GM12873 (cell line): ENCODE data around the gene STPG4.

Source experiments
- TF ChIP-seq, protein P1 (sequence below): IDR thresholded peaks from 2 replicates; pipeline ENCODE4 v1.5.1; 2012; ENCODE audit warnings: low read depth, mild to moderate bottlenecking, moderate library complexity, low read length, control low read depth; ENCODE audit not compliant: insufficient read depth; ENCODE audit errors: missing control alignments

Gene STPG4

DNA sequence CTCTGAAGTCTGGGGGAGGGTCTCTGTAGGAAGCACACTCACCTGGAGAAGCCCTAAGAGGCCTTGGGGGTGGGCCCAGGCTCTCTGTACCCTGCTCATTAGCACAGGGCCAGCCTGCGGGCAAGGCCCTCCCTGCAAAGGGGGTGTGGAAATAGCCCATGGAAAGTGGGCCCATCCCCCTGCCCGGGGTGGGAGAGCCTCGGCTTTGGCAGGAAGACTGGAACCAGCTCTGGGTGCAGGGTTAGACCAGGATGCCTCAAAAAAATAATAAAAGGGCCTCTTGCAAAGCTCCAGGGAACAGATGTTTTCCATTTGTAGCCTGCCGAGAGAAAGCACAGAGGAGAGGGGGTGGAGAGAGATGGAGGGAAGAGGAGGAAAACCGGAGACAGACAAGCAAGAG is 98.7 kb downstream of the STPG4 start:
- TF ChIP-seq, protein P1, sequence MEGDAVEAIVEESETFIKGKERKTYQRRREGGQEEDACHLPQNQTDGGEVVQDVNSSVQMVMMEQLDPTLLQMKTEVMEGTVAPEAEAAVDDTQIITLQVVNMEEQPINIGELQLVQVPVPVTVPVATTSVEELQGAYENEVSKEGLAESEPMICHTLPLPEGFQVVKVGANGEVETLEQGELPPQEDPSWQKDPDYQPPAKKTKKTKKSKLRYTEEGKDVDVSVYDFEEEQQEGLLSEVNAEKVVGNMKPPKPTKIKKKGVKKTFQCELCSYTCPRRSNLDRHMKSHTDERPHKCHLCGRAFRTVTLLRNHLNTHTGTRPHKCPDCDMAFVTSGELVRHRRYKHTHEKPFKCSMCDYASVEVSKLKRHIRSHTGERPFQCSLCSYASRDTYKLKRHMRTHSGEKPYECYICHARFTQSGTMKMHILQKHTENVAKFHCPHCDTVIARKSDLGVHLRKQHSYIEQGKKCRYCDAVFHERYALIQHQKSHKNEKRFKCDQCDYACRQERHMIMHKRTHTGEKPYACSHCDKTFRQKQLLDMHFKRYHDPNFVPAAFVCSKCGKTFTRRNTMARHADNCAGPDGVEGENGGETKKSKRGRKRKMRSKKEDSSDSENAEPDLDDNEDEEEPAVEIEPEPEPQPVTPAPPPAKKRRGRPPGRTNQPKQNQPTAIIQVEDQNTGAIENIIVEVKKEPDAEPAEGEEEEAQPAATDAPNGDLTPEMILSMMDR: no peak

DNA sequence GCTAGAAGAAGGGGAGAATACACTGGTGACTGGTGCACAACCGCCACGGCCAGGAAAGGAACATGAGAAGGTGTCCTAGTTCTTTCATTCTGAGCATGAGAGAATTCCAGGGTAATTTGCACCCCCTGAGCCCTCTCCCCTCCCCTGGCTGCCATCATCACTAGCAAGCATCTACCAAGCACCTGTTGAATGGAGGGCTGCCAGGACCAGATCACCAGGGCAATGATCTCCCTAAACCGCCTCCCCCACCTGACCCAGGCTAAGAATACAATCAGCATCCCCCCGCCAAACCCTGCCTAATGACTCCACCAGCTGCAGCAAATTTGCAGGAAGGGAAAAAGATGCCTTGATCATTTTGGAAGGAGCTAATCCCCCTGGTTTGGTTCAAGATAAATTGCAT is 100.2 kb downstream of the STPG4 start:
- TF ChIP-seq, protein P1: no peak

DNA sequence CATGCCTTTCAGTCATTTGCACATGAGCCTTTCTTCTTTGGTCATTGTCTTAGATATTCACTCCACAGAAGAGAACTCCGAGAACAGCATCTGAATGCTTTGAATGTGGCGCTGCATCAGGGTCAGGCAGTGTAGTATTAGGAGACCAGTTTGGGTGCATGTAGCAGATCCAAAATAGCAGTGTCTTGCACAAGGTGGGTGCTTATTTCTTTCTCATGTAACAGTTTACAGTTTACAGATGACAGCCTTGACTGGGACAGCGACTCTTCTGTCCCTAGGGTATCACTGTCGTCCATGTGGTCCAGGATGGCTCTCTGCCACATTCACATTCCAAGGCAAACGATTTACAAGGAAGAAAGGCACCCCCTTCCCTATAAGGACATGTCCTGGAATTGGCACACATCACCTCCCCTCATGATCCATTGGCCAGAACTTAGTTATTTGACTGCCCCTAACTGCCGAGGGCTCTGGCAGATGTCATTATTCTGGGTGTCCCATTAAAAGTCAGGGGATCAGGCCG is 101.0 kb downstream of the STPG4 start:
- TF ChIP-seq, protein P1: no peak

DNA sequence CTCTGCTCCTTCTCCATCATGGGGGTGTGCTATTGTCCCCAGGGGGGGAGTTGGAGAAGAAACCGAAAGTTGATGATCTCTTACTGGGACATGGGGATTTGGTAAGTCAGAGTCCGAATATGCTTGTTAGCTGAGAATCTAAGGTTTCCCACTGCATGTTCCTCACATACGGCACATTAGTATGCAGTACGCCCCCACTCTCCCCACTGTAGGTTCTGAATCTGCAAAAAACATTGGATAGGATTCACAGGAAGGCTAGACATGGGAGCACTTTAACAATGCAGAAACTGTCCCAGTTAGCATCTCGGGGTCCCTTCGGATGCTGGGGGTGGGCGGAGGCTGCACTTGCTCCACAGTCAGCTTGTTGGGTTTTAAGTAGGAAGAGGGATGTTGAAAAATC is 102.3 kb downstream of the STPG4 start:
- TF ChIP-seq, protein P1: no peak

DNA sequence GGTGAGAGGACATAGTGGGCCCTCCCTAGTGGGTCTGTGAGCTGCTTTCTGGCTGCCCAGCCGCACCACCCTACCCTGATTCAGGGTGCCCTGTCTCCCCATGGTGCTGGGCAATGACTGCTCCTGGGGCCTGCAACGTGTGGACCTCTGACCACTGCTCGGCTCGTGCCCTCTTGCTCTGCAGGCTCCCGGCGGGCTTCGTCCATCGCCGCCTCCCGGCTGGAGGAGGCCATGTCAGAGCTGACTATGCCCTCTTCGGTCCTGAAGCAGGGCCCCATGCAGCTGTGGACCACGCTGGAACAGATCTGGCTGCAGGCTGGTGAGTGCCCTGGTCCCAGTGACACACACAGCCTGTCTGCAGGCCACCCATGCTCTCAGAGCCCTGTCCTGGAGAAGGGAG is 103.5 kb downstream of the STPG4 start:
- TF ChIP-seq, protein P1: no peak

DNA sequence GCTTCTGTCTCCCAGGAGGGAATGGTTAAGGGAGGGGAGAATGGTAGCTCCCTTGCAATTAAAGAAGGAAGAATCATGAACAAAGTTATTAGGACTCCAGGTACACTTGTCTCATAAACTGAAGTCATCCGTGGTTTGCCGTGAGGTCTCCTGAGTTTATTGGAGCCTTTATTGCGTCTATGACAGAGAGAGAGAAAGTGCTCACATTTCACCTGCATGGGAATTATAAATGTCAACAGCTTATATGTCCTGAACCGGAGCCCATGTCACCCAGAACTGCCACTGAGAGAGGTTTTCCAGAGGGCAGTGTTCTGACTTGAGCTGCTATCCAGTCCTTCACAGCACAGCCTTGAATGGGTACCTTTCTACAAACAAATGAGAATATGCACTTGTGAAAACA is 104.3 kb downstream of the STPG4 start:
- TF ChIP-seq, protein P1: no peak

DNA sequence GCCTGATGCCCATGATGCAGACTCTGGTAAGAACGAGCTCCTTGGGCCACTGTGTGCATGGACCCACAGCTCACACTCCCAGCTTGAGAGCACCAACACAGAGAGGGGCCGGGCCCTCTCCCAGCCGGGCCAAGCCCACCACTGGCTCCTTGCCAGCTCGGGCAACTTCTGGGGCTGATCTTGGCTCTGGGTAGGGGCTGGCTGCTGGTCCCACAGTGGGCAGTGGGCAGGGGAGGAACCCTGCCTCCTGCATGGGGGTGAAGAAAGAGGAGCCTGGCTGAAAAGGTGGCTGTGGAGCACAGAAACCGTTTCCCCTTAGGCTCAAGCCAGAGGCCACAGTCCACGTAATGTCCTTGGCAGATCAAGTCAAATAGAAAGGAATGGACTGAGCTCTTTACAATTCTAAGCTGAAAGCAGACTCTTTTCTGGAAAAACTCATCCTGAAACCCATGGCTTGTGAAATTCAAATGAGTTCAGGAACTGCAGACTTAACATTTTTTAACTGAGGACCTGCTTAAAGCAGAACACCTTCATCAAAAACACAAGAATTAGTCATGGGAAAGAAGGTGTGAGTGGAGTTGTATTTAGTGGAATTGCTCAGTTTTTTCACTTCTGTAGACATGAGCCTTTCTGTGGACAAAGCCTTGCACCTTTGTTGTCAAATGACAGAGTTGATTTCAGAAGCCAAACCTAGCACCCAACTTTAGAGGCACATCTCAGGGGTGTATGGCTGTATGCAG is 104.9 kb downstream of the STPG4 start:
- TF ChIP-seq, protein P1: no peak
